ENCODE results near the gene C5orf34. TPM values are rescaled to one million over a fixed set of nuclear protein-coding genes. Genes with fewer than 3 reads are reported as not detected.

C5orf34 gene
- total RNA-seq, 4 donors from 2014 or later: 0.16 to 0.27 (median 0.20) TPM; not detected in 1

- TF ChIP-seq POLR2A (IDR thresholded peaks at IDR 0.05) (no peak), CTCF (IDR thresholded peaks at IDR 0.05 in 4 of 5, conservative IDR thresholded peaks at IDR 0.05 in 1 of 5) (no peak)
- in situ Hi-C loops (cut with MboI; ENCODE audit: low sequenced_read_pairs in 4 of 4): no loop called here
Observed at GRCh38 chr5:43547532-43547931, 32.6 kb upstream of the C5orf34 start.

GRCh38 chr5:43543434-43543833 lies 28.5 kb upstream of the C5orf34 start:
- Histone ChIP-seq H3K4me1 (peaks cover 3% of the 10 kb centered on the region in 2 donors), H3K27me3 (no peaks in the 10 kb centered on the region), H3K36me3 (peaks cover 0 to 75% of the 10 kb centered on the region in 2 donors), H3K4me3 (no peak overlapping the region), H3K27ac (no peak overlapping the region), H3K9me3 (no peaks in the 10 kb centered on the region)
- no peak for ATAC-seq
- no peak for TF ChIP-seq POLR2A (IDR thresholded peaks at IDR 0.05)
- no peak for TF ChIP-seq CTCF (IDR thresholded peaks at IDR 0.05 in 4 of 5, conservative IDR thresholded peaks at IDR 0.05 in 1 of 5)
- intact Hi-C loops (cut with DNase I; ENCODE audit: low total_unique reads) (no loop called here), in situ Hi-C loops (cut with MboI; ENCODE audit: low sequenced_read_pairs in 4 of 4) (no loop called here)
- no peak for DNase-seq

More at GRCh38 chr5:43547532-43547931, 32.6 kb upstream of the C5orf34 start:
- Histone ChIP-seq H3K36me3 (peaks cover 0 to 55% of the 10 kb centered on the region in 2 donors), H3K4me1 (peaks cover 17 to 25% of the 10 kb centered on the region in 2 donors), H3K4me3 (no peak overlapping the region), H3K27me3 (no peaks in the 10 kb centered on the region), H3K27ac (no peak overlapping the region), H3K9me3 (no peaks in the 10 kb centered on the region)
- intact Hi-C loops (cut with DNase I; ENCODE audit: low total_unique reads): no loop called here
- no peak for ATAC-seq
- DNase-seq: no peak

- TF ChIP-seq CTCF (IDR thresholded peaks at IDR 0.05 in 4 of 5, conservative IDR thresholded peaks at IDR 0.05 in 1 of 5): no peak
- no peak for TF ChIP-seq POLR2A (IDR thresholded peaks at IDR 0.05)
- in situ Hi-C loops (cut with MboI; ENCODE audit: low sequenced_read_pairs in 4 of 4) (no loop called here), intact Hi-C loops (cut with DNase I; ENCODE audit: low total_unique reads) (no loop called here)
- DNase-seq (no peak), ATAC-seq (no peak)
- peaks cover 0 to 73% of the 10 kb centered on the region in 2 donors for H3K36me3 ChIP-seq
- no peaks in the 10 kb centered on the region for H3K9me3 ChIP-seq
- no peaks in the 10 kb centered on the region for H3K27me3 ChIP-seq
- no peak overlapping the region for H3K27ac ChIP-seq
- H3K4me3 ChIP-seq: no peak overlapping the region
- no peaks in the 10 kb centered on the region for H3K4me1 ChIP-seq
Observed at GRCh38 chr5:43540746-43541145, 25.8 kb upstream of the C5orf34 start.

- ATAC-seq (no peak), DNase-seq (no peak)
- no peaks in the 10 kb centered on the region for H3K27me3 ChIP-seq
- H3K27ac ChIP-seq: no peak overlapping the region
- H3K4me1 ChIP-seq: no peaks in the 10 kb centered on the region
- in situ Hi-C loops (cut with MboI; ENCODE audit: low sequenced_read_pairs in 4 of 4): no loop called here
- H3K36me3 ChIP-seq: peaks cover 0 to 76% of the 10 kb centered on the region in 2 donors
- intact Hi-C loops (cut with DNase I; ENCODE audit: low total_unique reads): no loop called here
- H3K4me3 ChIP-seq: no peak overlapping the region
- H3K9me3 ChIP-seq: no peaks in the 10 kb centered on the region
- TF ChIP-seq CTCF (IDR thresholded peaks at IDR 0.05 in 4 of 5, conservative IDR thresholded peaks at IDR 0.05 in 1 of 5): no peak
- TF ChIP-seq POLR2A (IDR thresholded peaks at IDR 0.05): no peak
Observed at GRCh38 chr5:43536972-43537371, 22.0 kb upstream of the C5orf34 start.

- no peaks in the 10 kb centered on the region for H3K9me3 ChIP-seq
- no peaks in the 10 kb centered on the region for H3K27me3 ChIP-seq
- in situ Hi-C loops (cut with MboI; ENCODE audit: low sequenced_read_pairs in 4 of 4) (no loop called here), intact Hi-C loops (cut with DNase I; ENCODE audit: low total_unique reads) (no loop called here)
- H3K27ac ChIP-seq: no peak overlapping the region
- no peaks in the 10 kb centered on the region for H3K4me1 ChIP-seq
- H3K4me3 ChIP-seq: no peak overlapping the region
- TF ChIP-seq POLR2A (IDR thresholded peaks at IDR 0.05) (no peak), CTCF (IDR thresholded peaks at IDR 0.05 in 4 of 5, conservative IDR thresholded peaks at IDR 0.05 in 1 of 5) (no peak)
- ATAC-seq (no peak), DNase-seq (no peak)
- H3K36me3 ChIP-seq: peaks cover 0 to 85% of the 10 kb centered on the region in 2 donors
Observed at GRCh38 chr5:43533646-43534045, 18.7 kb upstream of the C5orf34 start.
